ENCODE results near the gene BMERB1.

DNA sequence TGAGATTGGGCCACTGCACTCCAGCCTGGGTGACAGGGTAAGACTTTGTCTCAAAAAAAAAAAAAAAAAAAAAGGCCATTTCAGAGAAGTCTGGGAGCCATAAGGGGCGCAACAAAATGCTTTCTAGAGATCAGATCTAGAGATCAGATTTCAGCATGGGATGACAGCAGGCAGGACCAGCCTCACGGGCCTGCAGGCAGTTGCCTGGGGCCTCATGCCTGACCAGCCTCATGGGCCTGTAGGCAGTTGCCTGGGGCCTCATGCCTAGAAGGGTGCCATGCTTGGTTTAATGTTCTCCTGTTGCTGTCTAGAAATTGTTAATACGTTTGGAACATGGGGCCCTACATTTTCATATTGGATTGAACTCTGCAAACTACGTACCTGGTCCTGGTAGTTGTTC, 149.1 kb downstream of the BMERB1 start:
- TF ChIP-seq GATA2 (IDR thresholded peaks at IDR 0.05; ENCODE audit: low read depth, low read length) (no peak), GATA3 (IDR thresholded peaks at IDR 0.05; ENCODE audit: low read depth, low read length) (no peak)

All from SH-SY5Y (cell line).